Stimulated activated CD4-positive, alpha-beta T cell treated with anti-CD3 and anti-CD28 coated beads, Interleukin-1b, Interleukin-23, amount 100 ng/mL, for 1 hour (primary cell): ENCODE data around the gene CDK6.

Source experiments
- DNase-seq, 2 donors: peaks; one replicate each; pipeline ENCODE4 v3.0.0-alpha.2; 2020; ENCODE audit warnings: low read depth in 2 of 2

The CDK6 gene

GRCh38 chr7:92708111-92709042 lies 128.0 kb downstream of the CDK6 start:
- DNase-seq, result no peak

GRCh38 chr7:92707435-92707834 lies 128.9 kb downstream of the CDK6 start:
- no peak for DNase-seq

GRCh38 chr7:92706563-92706962 lies 129.8 kb downstream of the CDK6 start:
- DNase-seq, result no peak

- no peak for DNase-seq
Observed at GRCh38 chr7:92705831-92706230, 130.5 kb downstream of the CDK6 start.

GRCh38 chr7:92704858-92705257 lies 131.5 kb downstream of the CDK6 start:
- no peak for DNase-seq

GRCh38 chr7:92702535-92702934 lies 133.8 kb downstream of the CDK6 start:
- no peak for DNase-seq

GRCh38 chr7:92699966-92700514 lies 136.3 kb downstream of the CDK6 start:
- DNase-seq, result no peak

GRCh38 chr7:92699560-92699959 lies 136.8 kb downstream of the CDK6 start:
- DNase-seq, result no peak

- DNase-seq, result no peak
Observed at GRCh38 chr7:92698237-92698841, 138.0 kb downstream of the CDK6 start.

- DNase-seq, result no peak
Observed at GRCh38 chr7:92697414-92697813, 139.0 kb downstream of the CDK6 start.

GRCh38 chr7:92697012-92697411 lies 139.4 kb downstream of the CDK6 start:
- DNase-seq, result no peak

- no peak for DNase-seq
Observed at GRCh38 chr7:92696584-92696983, 139.8 kb downstream of the CDK6 start.

- no peak for DNase-seq
Observed at GRCh38 chr7:92695308-92696261, 140.8 kb downstream of the CDK6 start.

GRCh38 chr7:92694211-92694610 lies 142.2 kb downstream of the CDK6 start:
- DNase-seq, result no peak

GRCh38 chr7:92693519-92693918 lies 142.9 kb downstream of the CDK6 start:
- DNase-seq, result no peak

- no peak for DNase-seq
Observed at GRCh38 chr7:92691578-92691977, 144.8 kb downstream of the CDK6 start.

GRCh38 chr7:92685136-92686042 lies 151.0 kb downstream of the CDK6 start:
- DNase-seq, result peak in 1 of 2 donors; percentile 1

- DNase-seq, result no peak
Observed at GRCh38 chr7:92684274-92684673, 152.1 kb downstream of the CDK6 start.

GRCh38 chr7:92682903-92683539 lies 153.4 kb downstream of the CDK6 start:
- no peak for DNase-seq

- no peak for DNase-seq
Observed at GRCh38 chr7:92682330-92682729, 154.0 kb downstream of the CDK6 start.
